Endothelial cell of umbilical vein (primary cell): ENCODE measurements around the gene CCDC9. TPM values are rescaled to one million over a fixed set of nuclear protein-coding genes. Genes with fewer than 3 reads are reported as not detected.

Experiments used
- BruUV-seq: library from RNA; stranded (reverse); fragments of 400-500 nt; replicated peaks from 2 replicates; lab custom pipeline; 2021; lab: Mats Ljungman, UMichigan
- CTCF ChIA-PET: fragments of 300-600, 350-600 bp; sonication (Branson Sonifier 250); formaldehyde crosslinking; loops from one replicate; lab custom pipeline; 2021; ENCODE audit warnings: antibody characterized with exemption, inconsistent platforms; lab: Charles Lee
- POLR2A ChIA-PET: fragments of 300-600, 350-600 bp; sonication (Branson Sonifier 250); formaldehyde crosslinking; loops from one replicate; lab custom pipeline; 2021; ENCODE audit warnings: antibody characterized with exemption, inconsistent platforms; lab: Charles Lee
- DNase-seq: peaks from one replicate; pipeline ENCODE4 v3.0.0-alpha.2; 2011; ENCODE audit warnings: low read depth, low spot score
- FAIRE-seq: peaks from 2 replicates; lab custom pipeline; 2011; peaks lifted over from hg19 to GRCh38; lab: Jason Lieb, UNC
- H2AFZ ChIP-seq: 2 replicates; pipeline ENCODE4 v1.6.0; 2012; ENCODE audit warnings: low read depth, low read length, control low read depth, inconsistent platforms
- H3K27ac ChIP-seq: 2 replicates; pipeline ENCODE4 v1.5.1; 2011; ENCODE audit warnings: low read depth, mild to moderate bottlenecking, control low read depth, low read length, moderate library complexity; ENCODE audit not compliant: insufficient read depth
- H3K27me3 ChIP-seq, 2 experiments: 2 replicates each; pipeline versions ENCODE4 v1.6.0 to v1.6.1; 2011; ENCODE audit warnings: low read length in 2 of 2, mixed read lengths in 1 of 2; ENCODE audit not compliant: control insufficient read depth in 2 of 2, insufficient read depth in 2 of 2
- H3K36me3 ChIP-seq, 2 experiments: 2 replicates in 1 of 2; 3 replicates in 1 of 2; pipeline ENCODE4 v1.5.1; 2011; ENCODE audit warnings: low read length in 2 of 2, mild to moderate bottlenecking in 1 of 2, moderate library complexity in 1 of 2; ENCODE audit not compliant: control insufficient read depth in 2 of 2, insufficient read depth in 2 of 2; ENCODE audit errors: extremely low read depth in 1 of 2
- H3K4me1 ChIP-seq: 3 replicates; pipeline ENCODE4 v1.5.1; 2011; ENCODE audit warnings: mild to moderate bottlenecking, low read length; ENCODE audit not compliant: control insufficient read depth, insufficient read depth; ENCODE audit errors: extremely low read depth
- H3K4me2 ChIP-seq: 2 replicates; pipeline ENCODE4 v1.6.1; 2011; ENCODE audit warnings: low read length, control low read depth, mixed read lengths; ENCODE audit not compliant: insufficient read depth
- H3K4me3 ChIP-seq, 3 experiments: fragments of 200-600 bp in 1 of 3; sonication (generic), shearing (Covaris generic) in 1 of 3; replicated peaks in 1 of 3; 2 replicates each; pipeline ENCODE4 v1.5.1; 2011 to 2016; ENCODE audit warnings: control low read depth in 3 of 3, low read length in 3 of 3, mild to moderate bottlenecking in 2 of 3, inconsistent platforms in 1 of 3, low read depth in 1 of 3, moderate library complexity in 1 of 3; ENCODE audit not compliant: insufficient read depth in 1 of 3
- H3K79me2 ChIP-seq: 2 replicates; pipeline ENCODE4 v1.6.0; 2012; ENCODE audit warnings: low read length, inconsistent platforms; ENCODE audit not compliant: control insufficient read depth, insufficient read depth
- H3K9ac ChIP-seq: replicated peaks from 2 replicates; pipeline ENCODE3; 2011; ENCODE audit warnings: low read length, control low read depth; ENCODE audit not compliant: insufficient read depth; ENCODE audit errors: extremely low read depth
- H3K9me1 ChIP-seq: replicated peaks from 3 replicates; pipeline ENCODE4 v1.6.0; 2011; ENCODE audit warnings: mild to moderate bottlenecking, low read length; ENCODE audit not compliant: control insufficient read depth, insufficient read depth; ENCODE audit errors: extremely low read depth
- H3K9me3 ChIP-seq: replicated peaks from 2 replicates; pipeline ENCODE4 v1.5.1; 2012; ENCODE audit warnings: low read length, inconsistent platforms; ENCODE audit not compliant: control insufficient read depth, insufficient read depth
- H4K20me1 ChIP-seq: replicated peaks from 2 replicates; pipeline ENCODE3; 2011; ENCODE audit warnings: mild to moderate bottlenecking, low read length; ENCODE audit not compliant: control insufficient read depth, insufficient read depth; ENCODE audit errors: extremely low read depth
- EZH2 ChIP-seq: IDR thresholded peaks from 2 replicates; pipeline ENCODE4 v1.6.1; 2012; ENCODE audit warnings: borderline replicate concordance, low read depth, mild to moderate bottlenecking, moderate library complexity, low read length, inconsistent platforms; ENCODE audit not compliant: severe bottlenecking
- FOS ChIP-seq: IDR thresholded peaks from 2 replicates; pipeline ENCODE4 v1.6.1; 2011; ENCODE audit warnings: mild to moderate bottlenecking, low read length, moderate library complexity, borderline replicate concordance; ENCODE audit not compliant: insufficient read depth
- GATA2 ChIP-seq: IDR thresholded peaks from 2 replicates; pipeline ENCODE4 v1.7.0; 2011; ENCODE audit warnings: low read depth, mild to moderate bottlenecking, moderate library complexity, mixed read lengths, low read length; ENCODE audit not compliant: insufficient read length, insufficient read depth
- JUN ChIP-seq: IDR thresholded peaks from 2 replicates; pipeline ENCODE4 v1.6.1; 2011; ENCODE audit warnings: borderline replicate concordance, low read depth; ENCODE audit not compliant: insufficient read length, insufficient read depth
- MYC ChIP-seq: IDR thresholded peaks from one replicate; pipeline ENCODE4 v1.6.1; 2011; ENCODE audit warnings: mild to moderate bottlenecking, low read depth, low read length
- POLR2A ChIP-seq: IDR thresholded peaks from 2 replicates; pipeline ENCODE4 v1.6.1; 2012; ENCODE audit warnings: low read depth, mild to moderate bottlenecking, control low read depth, low read length
- POLR2AphosphoS5 ChIP-seq: IDR thresholded peaks from 2 replicates; pipeline ENCODE4 v1.6.1; 2012; ENCODE audit warnings: low read depth, mild to moderate bottlenecking, control low read depth, low read length, moderate library complexity; ENCODE audit not compliant: insufficient read depth
- dilution Hi-C: fragments of 300-500 bp; cut with MboI; formaldehyde crosslinking; loops from one replicate; pipeline ENCODE4 v1.15.0; 2019; ENCODE audit warnings: low sequenced_read_pairs; ENCODE audit not compliant: extremely low pct_ligation_motif_present
- intact Hi-C: fragments of 100-400 bp; cut with micrococcal nuclease; formaldehyde crosslinking; loops from one replicate; pipeline ENCODE4 v1.10.0; 2022
- polyA plus RNA-seq, 4 experiments: library from polyadenylated mRNA; depleted of rRNA in 3 of 4; stranded (reverse) in 3 of 4; unstranded in 1 of 4; fragments of >200 nt; gene quantifications; 2 replicates each; pipeline versions ENCODE4 v1.2.1 to v1.2.3, GENCODE V29; 2011 to 2012; ENCODE audit warnings: missing spikeins in 1 of 4
- total RNA-seq: library from RNA; stranded (reverse); gene quantifications from 2 replicates; pipeline ENCODE4 v1.2.3, GENCODE V29; 2021
- TF ChIP-seq, protein P1 (sequence below): IDR thresholded peaks from 2 replicates; pipeline ENCODE4 v1.6.1; 2011; ENCODE audit not compliant: insufficient read depth, insufficient read length
- TF ChIP-seq, protein P2 (sequence below), 2 donors: IDR thresholded peaks; 1 replicate in 1 of 2; 2 replicates in 1 of 2; pipeline ENCODE4 v1.5.1; 2011; ENCODE audit warnings: low read length in 2 of 2, mild to moderate bottlenecking in 2 of 2, moderate library complexity in 2 of 2, control low read depth in 1 of 2, inconsistent platforms in 1 of 2, low read depth in 1 of 2; ENCODE audit not compliant: insufficient read depth in 1 of 2; ENCODE audit errors: extremely low read depth in 1 of 2

CCDC9 gene
- total and polyA plus RNA-seq, 2 donors (not counting 3 experiments of a cell fraction or from before 2014, with no cell fraction given), result 6.0 to 26.9 TPM

DNA sequence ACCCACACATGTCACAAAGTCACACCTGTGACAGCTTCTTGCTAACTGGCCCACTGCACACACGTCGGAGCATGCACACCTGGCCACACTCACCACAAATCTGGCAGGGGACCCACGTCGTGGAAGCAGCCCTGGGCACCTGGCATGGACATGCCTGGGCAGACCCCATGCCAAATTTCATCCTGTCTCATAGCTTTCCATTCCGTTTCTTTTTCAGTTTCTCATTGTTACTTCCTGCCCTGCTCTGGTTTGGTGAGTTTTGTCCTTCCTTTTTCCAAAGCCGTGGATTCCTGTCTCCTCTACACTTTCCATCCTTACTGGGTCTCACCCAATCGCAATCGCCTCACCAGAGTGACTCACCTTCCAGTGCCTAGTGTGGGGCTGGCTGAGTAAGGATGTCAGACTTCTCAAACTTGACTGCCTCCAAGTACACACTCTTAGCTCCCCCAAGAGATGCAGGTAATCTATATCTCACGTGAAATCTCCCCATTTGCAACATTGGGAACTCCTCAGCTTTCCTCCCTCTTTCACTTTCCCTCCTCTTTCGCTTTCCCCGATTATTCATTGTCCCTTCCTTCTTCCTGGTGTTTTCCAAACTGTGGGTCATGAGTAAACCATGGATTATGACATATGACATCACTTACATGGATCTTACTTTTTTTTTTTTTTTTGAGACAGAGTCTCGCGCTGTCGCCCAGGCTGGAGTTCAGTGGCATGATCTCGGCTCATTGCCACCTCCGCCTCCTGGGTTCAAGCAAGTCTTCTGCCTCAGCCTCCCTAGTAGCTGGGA is 23.7 kb upstream of the CCDC9 start:
- FAIRE-seq, result peak; percentile 99
- Histone ChIP-seq H3K27ac (peak overlapping the region; percentile 56), H3K4me3 (peak overlapping the region in 2 of 3 experiments; percentile 7 to 43), H3K36me3 (no peaks in the 10 kb centered on the region), H3K9ac (peak overlapping the region; percentile 59), H3K4me1 (peaks cover 19% of the 10 kb centered on the region), H3K9me1 (no peaks in the 10 kb centered on the region), H3K27me3 (no peaks in the 10 kb centered on the region), H4K20me1 (no peaks in the 10 kb centered on the region), H3K9me3 (no peaks in the 10 kb centered on the region), H3K79me2 (peaks cover 9% of the 10 kb centered on the region), H2AFZ (peak overlapping the region; percentile 38), H3K4me2 (peak overlapping the region; percentile 68)
- DNase-seq, result peak; percentile 86
- no TSS peak for BruUV-seq
- peak; percentile 20 for TF ChIP-seq JUN
- TF ChIP-seq EZH2, result no peak
- TF ChIP-seq, protein P1, sequence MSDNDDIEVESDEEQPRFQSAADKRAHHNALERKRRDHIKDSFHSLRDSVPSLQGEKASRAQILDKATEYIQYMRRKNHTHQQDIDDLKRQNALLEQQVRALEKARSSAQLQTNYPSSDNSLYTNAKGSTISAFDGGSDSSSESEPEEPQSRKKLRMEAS, result no peak
- TF ChIP-seq FOS, result peak; percentile 70
- no peak for TF ChIP-seq GATA2
- TF ChIP-seq MYC, result no peak
- peak; percentile 58 for TF ChIP-seq POLR2AphosphoS5
- TF ChIP-seq, protein P2, sequence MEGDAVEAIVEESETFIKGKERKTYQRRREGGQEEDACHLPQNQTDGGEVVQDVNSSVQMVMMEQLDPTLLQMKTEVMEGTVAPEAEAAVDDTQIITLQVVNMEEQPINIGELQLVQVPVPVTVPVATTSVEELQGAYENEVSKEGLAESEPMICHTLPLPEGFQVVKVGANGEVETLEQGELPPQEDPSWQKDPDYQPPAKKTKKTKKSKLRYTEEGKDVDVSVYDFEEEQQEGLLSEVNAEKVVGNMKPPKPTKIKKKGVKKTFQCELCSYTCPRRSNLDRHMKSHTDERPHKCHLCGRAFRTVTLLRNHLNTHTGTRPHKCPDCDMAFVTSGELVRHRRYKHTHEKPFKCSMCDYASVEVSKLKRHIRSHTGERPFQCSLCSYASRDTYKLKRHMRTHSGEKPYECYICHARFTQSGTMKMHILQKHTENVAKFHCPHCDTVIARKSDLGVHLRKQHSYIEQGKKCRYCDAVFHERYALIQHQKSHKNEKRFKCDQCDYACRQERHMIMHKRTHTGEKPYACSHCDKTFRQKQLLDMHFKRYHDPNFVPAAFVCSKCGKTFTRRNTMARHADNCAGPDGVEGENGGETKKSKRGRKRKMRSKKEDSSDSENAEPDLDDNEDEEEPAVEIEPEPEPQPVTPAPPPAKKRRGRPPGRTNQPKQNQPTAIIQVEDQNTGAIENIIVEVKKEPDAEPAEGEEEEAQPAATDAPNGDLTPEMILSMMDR (IDR thresholded peaks at IDR 0.05; ENCODE audit: extremely low read depth in 1 of 2, insufficient read depth in 1 of 2, low read depth in 1 of 2, low read length in 2 of 2), result no peak
- peak; percentile 83 for TF ChIP-seq POLR2A
- intact Hi-C loops (no loop called here), dilution Hi-C loops (no loop called here)
- CTCF ChIA-PET, result interaction anchor here (0.6 to 4.3 kb wide), 8 partner anchors 10 to 116 kb away, joined by 3 to 32 read pairs (median 3); no protein-coding TSS in a partner anchor
- POLR2A ChIA-PET, result interaction anchor here (1.3 kb wide), 1 partner anchor 12 kb away, joined by 6 read pairs; no protein-coding TSS in a partner anchor
